Astrocyte (in vitro differentiated cells and primary cell): Measurements from ENCODE around the gene TPGS2. TPM values are rescaled to one million over a fixed set of nuclear protein-coding genes. Genes with fewer than 3 reads are reported as not detected.
A peak's percentile ranks its signal among the peaks of the same experiment; 100 is the strongest.

ENCODE experiments used
- DNase-seq: peaks from one replicate; pipeline ENCODE4 v3.0.0-alpha.2; 2010; ENCODE audit warnings: low read depth
- FAIRE-seq: peaks from 2 replicates; lab custom pipeline; 2011; peaks lifted over from hg19 to GRCh38; lab: Jason Lieb, UNC
- H2AFZ ChIP-seq: 2 replicates; pipeline ENCODE4 v1.6.0; 2012; ENCODE audit warnings: low read depth, low read length, inconsistent platforms
- H3K27ac ChIP-seq: 2 replicates; pipeline ENCODE4 v1.5.1; 2011; ENCODE audit warnings: low read depth, low read length, inconsistent platforms
- H3K27me3 ChIP-seq: 2 replicates; pipeline ENCODE4 v1.6.0; 2011; ENCODE audit warnings: low read length, inconsistent platforms; ENCODE audit not compliant: insufficient read depth
- H3K36me3 ChIP-seq: 2 replicates; pipeline ENCODE4 v1.5.1; 2011; ENCODE audit warnings: low read length, inconsistent platforms; ENCODE audit not compliant: insufficient read depth
- H3K4me1 ChIP-seq: 2 replicates; pipeline ENCODE4 v1.5.1; 2011; ENCODE audit warnings: low read length, inconsistent platforms; ENCODE audit not compliant: insufficient read depth
- H3K4me2 ChIP-seq: 2 replicates; pipeline ENCODE4 v1.6.0; 2012; ENCODE audit warnings: low read length, inconsistent platforms
- H3K4me3 ChIP-seq: 2 replicates; pipeline ENCODE4 v1.5.1; 2011; ENCODE audit warnings: low read depth, mild to moderate bottlenecking, low read length, inconsistent platforms; ENCODE audit not compliant: insufficient read depth
- H3K79me2 ChIP-seq: 2 replicates; pipeline ENCODE4 v1.6.0; 2012; ENCODE audit warnings: mild to moderate bottlenecking, low read length, inconsistent platforms; ENCODE audit not compliant: insufficient read depth
- H3K9ac ChIP-seq: 2 replicates; pipeline ENCODE4 v1.6.0; 2012; ENCODE audit warnings: mild to moderate bottlenecking, low read length, inconsistent platforms
- H3K9me3 ChIP-seq: 2 replicates; pipeline ENCODE4 v1.5.1; 2012; ENCODE audit warnings: low read depth, mild to moderate bottlenecking, low read length, inconsistent platforms; ENCODE audit not compliant: insufficient read depth
- H4K20me1 ChIP-seq: 2 replicates; pipeline ENCODE4 v1.6.0; 2012; ENCODE audit warnings: low read length, inconsistent platforms; ENCODE audit not compliant: insufficient read depth
- H3K27ac Mint-ChIP-seq: one replicate; pipeline ENCODE4 v1.8.0; 2021; ENCODE audit warnings: mild to moderate bottlenecking, mixed read lengths; ENCODE audit not compliant: unreplicated experiment
- H3K27me3 Mint-ChIP-seq: one replicate; pipeline ENCODE4 v1.8.0; 2021; ENCODE audit warnings: low read depth, mixed read lengths; ENCODE audit not compliant: unreplicated experiment
- H3K36me3 Mint-ChIP-seq: one replicate; pipeline ENCODE4 v1.8.0; 2021; ENCODE audit warnings: low read depth, mixed read lengths; ENCODE audit not compliant: unreplicated experiment
- H3K4me1 Mint-ChIP-seq: one replicate; pipeline ENCODE4 v1.8.0; 2021; ENCODE audit warnings: low read depth, mixed read lengths; ENCODE audit not compliant: unreplicated experiment
- H3K4me3 Mint-ChIP-seq: one replicate; pipeline ENCODE4 v1.8.0; 2021; ENCODE audit warnings: mild to moderate bottlenecking, moderate library complexity, mixed read lengths; ENCODE audit not compliant: unreplicated experiment
- H3K9me3 Mint-ChIP-seq: one replicate; pipeline ENCODE4 v1.8.0; 2021; ENCODE audit warnings: mild to moderate bottlenecking, mixed read lengths; ENCODE audit not compliant: unreplicated experiment
- EZH2 ChIP-seq: IDR thresholded peaks from 2 replicates; pipeline ENCODE4 v1.6.1; 2012; ENCODE audit warnings: mild to moderate bottlenecking, low read length, inconsistent platforms; ENCODE audit not compliant: insufficient read depth
- total RNA-seq: library from RNA; stranded (reverse); gene quantifications from 2 replicates; pipeline ENCODE4 v1.2.1, GENCODE V29; 2021
- TF ChIP-seq, protein P1 (sequence below): IDR thresholded peaks from 2 replicates; pipeline ENCODE4 v1.5.1; 2011; ENCODE audit warnings: low read depth, mild to moderate bottlenecking, inconsistent platforms, low read length, moderate library complexity; ENCODE audit not compliant: insufficient read depth

The TPGS2 gene
- total RNA-seq, 1 donor from 2014 or later: 138 TPM

DNA sequence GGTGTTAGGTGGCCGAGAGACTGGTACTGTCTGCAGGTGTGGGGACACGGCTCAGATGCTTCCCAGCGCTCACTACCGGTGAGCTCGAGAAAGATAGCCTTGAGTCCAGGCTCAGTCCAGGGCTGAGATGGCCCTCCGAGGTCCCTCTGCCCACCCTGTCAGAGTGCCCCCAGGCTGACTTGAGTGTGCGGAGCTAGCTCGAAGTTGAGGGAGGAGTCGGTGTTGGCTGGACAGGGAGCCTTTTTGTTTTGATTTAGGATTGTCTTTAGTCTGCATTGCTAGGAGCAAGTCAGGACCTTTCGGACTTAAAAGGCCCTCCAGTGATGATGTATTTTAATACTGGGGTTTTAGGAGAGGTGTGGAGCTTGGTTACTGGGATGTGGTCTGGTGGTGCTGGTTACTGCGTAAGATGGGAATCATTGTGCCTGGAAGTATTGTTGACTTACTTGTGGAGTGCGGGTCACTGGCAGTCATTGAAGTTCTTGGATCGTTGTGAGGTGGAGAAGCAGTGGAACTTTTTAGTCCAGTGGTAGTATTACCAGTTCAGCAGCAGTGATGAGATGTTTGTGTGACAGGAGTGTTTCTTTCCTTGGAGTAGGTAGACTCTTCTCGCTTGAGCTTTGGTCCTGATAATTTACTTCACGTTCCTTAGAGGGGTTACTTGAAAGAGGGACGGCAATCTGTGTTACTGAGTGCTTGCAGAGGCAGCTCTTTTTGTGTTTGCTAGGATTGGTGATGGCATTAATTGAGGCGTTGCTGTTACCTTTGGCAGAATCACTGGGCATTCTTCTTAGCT, 758 bp upstream of the TPGS2 start:
- H3K4me3 Mint-ChIP-seq: peak overlapping the region; percentile 98
- peak overlapping the region; percentile 63 for H3K27ac Mint-ChIP-seq
- no peaks in the 10 kb centered on the region for H3K27me3 Mint-ChIP-seq
- peaks cover 7% of the 10 kb centered on the region for H4K20me1 ChIP-seq
- no peak for FAIRE-seq
- H3K27ac ChIP-seq: peak overlapping the region; percentile 93
- peak; percentile 32 for DNase-seq
- peaks cover 33% of the 10 kb centered on the region for H3K79me2 ChIP-seq
- H3K9me3 Mint-ChIP-seq: no peaks in the 10 kb centered on the region
- H3K36me3 Mint-ChIP-seq: no peaks in the 10 kb centered on the region
- no peaks in the 10 kb centered on the region for H3K9me3 ChIP-seq
- H3K4me2 ChIP-seq: peak overlapping the region; percentile 89
- H3K4me1 Mint-ChIP-seq: peaks cover 3% of the 10 kb centered on the region
- H3K27me3 ChIP-seq: no peaks in the 10 kb centered on the region
- H2AFZ ChIP-seq: peak overlapping the region; percentile 93
- H3K4me3 ChIP-seq: peak overlapping the region; percentile 84
- TF ChIP-seq EZH2: no peak
- no peaks in the 10 kb centered on the region for H3K36me3 ChIP-seq
- peak overlapping the region; percentile 96 for H3K9ac ChIP-seq
- peaks cover 18% of the 10 kb centered on the region for H3K4me1 ChIP-seq

DNA sequence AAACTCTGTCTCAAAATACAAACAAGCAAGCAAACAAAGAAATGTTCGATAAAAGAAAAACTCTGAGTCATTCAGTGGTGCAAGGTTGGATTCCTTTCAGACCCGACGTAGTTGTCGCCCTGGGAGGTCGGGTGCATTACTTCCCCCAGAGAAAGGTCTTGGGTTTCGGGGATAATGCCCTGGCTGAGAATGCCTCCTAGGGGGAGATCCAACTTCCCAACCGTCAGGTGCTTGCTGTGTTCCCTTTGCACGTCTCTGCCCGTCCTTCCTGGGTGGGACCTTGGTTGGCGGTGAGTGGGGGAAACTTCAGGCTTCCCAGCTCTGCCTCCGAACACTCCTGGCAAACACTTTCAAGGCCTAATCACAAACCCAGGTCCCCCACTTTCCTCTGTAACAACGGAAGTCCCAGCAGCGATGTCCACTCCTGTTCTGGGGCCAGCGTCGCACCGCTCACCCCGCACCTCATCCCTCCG, 609 bp downstream of the TPGS2 start:
- TF ChIP-seq, protein P1, sequence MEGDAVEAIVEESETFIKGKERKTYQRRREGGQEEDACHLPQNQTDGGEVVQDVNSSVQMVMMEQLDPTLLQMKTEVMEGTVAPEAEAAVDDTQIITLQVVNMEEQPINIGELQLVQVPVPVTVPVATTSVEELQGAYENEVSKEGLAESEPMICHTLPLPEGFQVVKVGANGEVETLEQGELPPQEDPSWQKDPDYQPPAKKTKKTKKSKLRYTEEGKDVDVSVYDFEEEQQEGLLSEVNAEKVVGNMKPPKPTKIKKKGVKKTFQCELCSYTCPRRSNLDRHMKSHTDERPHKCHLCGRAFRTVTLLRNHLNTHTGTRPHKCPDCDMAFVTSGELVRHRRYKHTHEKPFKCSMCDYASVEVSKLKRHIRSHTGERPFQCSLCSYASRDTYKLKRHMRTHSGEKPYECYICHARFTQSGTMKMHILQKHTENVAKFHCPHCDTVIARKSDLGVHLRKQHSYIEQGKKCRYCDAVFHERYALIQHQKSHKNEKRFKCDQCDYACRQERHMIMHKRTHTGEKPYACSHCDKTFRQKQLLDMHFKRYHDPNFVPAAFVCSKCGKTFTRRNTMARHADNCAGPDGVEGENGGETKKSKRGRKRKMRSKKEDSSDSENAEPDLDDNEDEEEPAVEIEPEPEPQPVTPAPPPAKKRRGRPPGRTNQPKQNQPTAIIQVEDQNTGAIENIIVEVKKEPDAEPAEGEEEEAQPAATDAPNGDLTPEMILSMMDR: no peak
- no peak for TF ChIP-seq EZH2
- Histone ChIP-seq H3K79me2 (peaks cover 37% of the 10 kb centered on the region), H3K27ac (peak overlapping the region; percentile 93), H3K36me3 (no peaks in the 10 kb centered on the region), H3K4me1 (peaks cover 18% of the 10 kb centered on the region), H3K27me3 (no peaks in the 10 kb centered on the region), H4K20me1 (peaks cover 7% of the 10 kb centered on the region), H2AFZ (peak overlapping the region; percentile 93), H3K4me2 (peak overlapping the region; percentile 89), H3K9ac (peak overlapping the region; percentile 96), H3K4me3 (peak overlapping the region; percentile 84), H3K9me3 (no peaks in the 10 kb centered on the region)
- Mint-ChIP-seq H3K27ac (peak overlapping the region; percentile 93), H3K9me3 (no peaks in the 10 kb centered on the region), H3K4me3 (peak overlapping the region; percentile 98), H3K27me3 (no peaks in the 10 kb centered on the region), H3K36me3 (peaks cover 2% of the 10 kb centered on the region), H3K4me1 (peaks cover 3% of the 10 kb centered on the region)
- FAIRE-seq (no peak), DNase-seq (peak; percentile 51)

DNA sequence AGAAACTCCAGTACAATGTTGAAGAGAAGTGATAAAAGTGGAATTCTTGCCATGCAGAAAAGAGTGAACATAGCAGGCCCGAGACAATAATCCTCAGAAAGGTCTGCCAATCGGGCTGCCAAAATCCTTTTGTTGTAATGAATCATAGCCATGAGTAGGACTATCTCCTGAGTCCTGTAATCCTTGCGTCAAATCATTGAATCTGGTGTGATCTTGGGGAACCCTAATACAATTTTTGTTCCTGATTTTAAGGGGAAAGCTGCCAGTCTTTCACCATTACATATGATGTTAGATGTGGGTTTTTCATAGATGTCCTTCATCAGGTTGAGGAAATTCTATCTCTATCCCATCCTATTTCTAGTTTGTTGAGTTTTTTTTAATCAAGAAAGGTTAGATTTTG, 2.2 kb downstream of the TPGS2 start:
- Mint-ChIP-seq H3K4me3 (no peak overlapping the region), H3K4me1 (peaks cover 7% of the 10 kb centered on the region)
- no peak for FAIRE-seq

More for the DNA sequence above, 2.2 kb downstream of the TPGS2 start:
- peaks cover 7% of the 10 kb centered on the region for H4K20me1 ChIP-seq
- DNase-seq: no peak
- H3K27me3 ChIP-seq: no peaks in the 10 kb centered on the region
- Mint-ChIP-seq H3K27ac (no peak overlapping the region), H3K36me3 (peaks cover 6% of the 10 kb centered on the region), H3K27me3 (no peaks in the 10 kb centered on the region), H3K9me3 (no peaks in the 10 kb centered on the region)
- no peak overlapping the region for H3K4me2 ChIP-seq
- no peaks in the 10 kb centered on the region for H3K36me3 ChIP-seq
- H3K9me3 ChIP-seq: no peaks in the 10 kb centered on the region
- no peak overlapping the region for H3K27ac ChIP-seq
- peaks cover 17% of the 10 kb centered on the region for H3K4me1 ChIP-seq
- no peak overlapping the region for H2AFZ ChIP-seq
- H3K4me3 ChIP-seq: no peak overlapping the region
- no peak for TF ChIP-seq EZH2
- H3K79me2 ChIP-seq: peaks cover 41% of the 10 kb centered on the region
- H3K9ac ChIP-seq: no peak overlapping the region
